ENCODE data around the gene RNF44. TPM values are rescaled to one million over a fixed set of nuclear protein-coding genes. Genes with fewer than 3 reads are reported as not detected.

RNF44 gene
- total and polyA plus RNA-seq, 2 experiments from 2014 or later: 2.1 to 2.9 TPM

GRCh38 chr5:176528301-176528700 is 8.9 kb downstream of the RNF44 start:
- Histone ChIP-seq H3K79me2 (ENCODE audit: insufficient read depth) (peaks cover 7% of the 10 kb centered on the region), H3K36me3 (ENCODE audit: low read depth) (no peaks in the 10 kb centered on the region), H3K9ac (no peak overlapping the region), H3K27me3 (replicated peaks; ENCODE audit: insufficient read depth) (no peaks in the 10 kb centered on the region), H3K9me3 (ENCODE audit: low read depth) (no peaks in the 10 kb centered on the region), H3K4me1 (ENCODE audit: insufficient read depth) (no peaks in the 10 kb centered on the region), H3F3A (ENCODE audit: insufficient read depth) (no peaks in the 10 kb centered on the region), H3K27ac (no peak overlapping the region), H3K4me2 (ENCODE audit: unreplicated experiment) (no peak overlapping the region), H3K4me3 (no peak overlapping the region), H3K9me2 (ENCODE audit: insufficient read depth) (no peaks in the 10 kb centered on the region), H4K20me1 (ENCODE audit: insufficient read depth) (no peaks in the 10 kb centered on the region), H2AFZ (no peak overlapping the region)
- WGBS, 2 experiments (ENCODE audit: low coverage in 1 of 2, low lambda C conversion rate in 2 of 2, missing lambda C conversion rate in 2 of 2): 73 to 75% methylated on average over 11 of the region's 11 CpGs
- DNase-seq: no peak
- in situ Hi-C loops (cut with MboI): no loop called here
- TF ChIP-seq EZH2 (IDR thresholded peaks at IDR 0.05; ENCODE audit: insufficient read depth, poor library complexity, severe bottlenecking) (no peak), EZH2phosphoT487 (IDR thresholded peaks at IDR 0.05; ENCODE audit: insufficient read depth, low read depth) (no peak)

GRCh38 chr5:176527246-176528222 is 9.7 kb downstream of the RNF44 start:
- no peak overlapping the region for H2AFZ ChIP-seq
- no peak overlapping the region for H3K4me2 ChIP-seq (ENCODE audit: unreplicated experiment)
- H3K9me3 ChIP-seq (ENCODE audit: low read depth): no peaks in the 10 kb centered on the region
- no peaks in the 10 kb centered on the region for H3K9me2 ChIP-seq (ENCODE audit: insufficient read depth)
- no peaks in the 10 kb centered on the region; the same call in 1 of the 2 replicates for H3F3A ChIP-seq (ENCODE audit: insufficient read depth)
- in situ Hi-C loops (cut with MboI): no loop called here
- DNase-seq: no peak
- H3K27ac ChIP-seq: no peak overlapping the region
- H3K27me3 ChIP-seq (replicated peaks; ENCODE audit: insufficient read depth): no peaks in the 10 kb centered on the region
- H4K20me1 ChIP-seq (ENCODE audit: insufficient read depth): no peaks in the 10 kb centered on the region
- H3K9ac ChIP-seq: no peak overlapping the region
- H3K4me3 ChIP-seq: no peak overlapping the region
- H3K36me3 ChIP-seq (ENCODE audit: low read depth): no peaks in the 10 kb centered on the region
- H3K79me2 ChIP-seq (ENCODE audit: insufficient read depth): no peaks in the 10 kb centered on the region
- WGBS, 2 experiments (ENCODE audit: low coverage in 1 of 2, low lambda C conversion rate in 2 of 2, missing lambda C conversion rate in 2 of 2): 89 to 92% methylated on average over 25 to 34 of the region's 34 CpGs
- TF ChIP-seq EZH2 (IDR thresholded peaks at IDR 0.05; ENCODE audit: insufficient read depth, poor library complexity, severe bottlenecking) (no peak), EZH2phosphoT487 (IDR thresholded peaks at IDR 0.05; ENCODE audit: insufficient read depth, low read depth) (no peak)
- H3K4me1 ChIP-seq (ENCODE audit: insufficient read depth): no peaks in the 10 kb centered on the region

GRCh38 chr5:176526462-176526861 is 10.7 kb downstream of the RNF44 start:
- H3K4me3 ChIP-seq: no peak overlapping the region
- H3K27ac ChIP-seq: no peak overlapping the region
- in situ Hi-C loops (cut with MboI): no loop called here
- no peaks in the 10 kb centered on the region for H3K4me1 ChIP-seq (ENCODE audit: insufficient read depth)
- TF ChIP-seq EZH2 (IDR thresholded peaks at IDR 0.05; ENCODE audit: insufficient read depth, poor library complexity, severe bottlenecking) (no peak), EZH2phosphoT487 (IDR thresholded peaks at IDR 0.05; ENCODE audit: insufficient read depth, low read depth) (no peak)
- no peak overlapping the region for H2AFZ ChIP-seq
- WGBS, 2 experiments (ENCODE audit: low coverage in 1 of 2, low lambda C conversion rate in 2 of 2, missing lambda C conversion rate in 2 of 2): 93 to 97% methylated on average over 9 of the region's 9 CpGs
- H3K9me3 ChIP-seq (ENCODE audit: low read depth): no peaks in the 10 kb centered on the region
- no peak for DNase-seq
- no peaks in the 10 kb centered on the region for H3K9me2 ChIP-seq (ENCODE audit: insufficient read depth)
- no peaks in the 10 kb centered on the region for H3K27me3 ChIP-seq (replicated peaks; ENCODE audit: insufficient read depth)
- H3F3A ChIP-seq (ENCODE audit: insufficient read depth): no peaks in the 10 kb centered on the region; the same call in 1 of the 2 replicates
- no peak overlapping the region for H3K4me2 ChIP-seq (ENCODE audit: unreplicated experiment)
- no peaks in the 10 kb centered on the region for H3K36me3 ChIP-seq (ENCODE audit: low read depth)
- no peaks in the 10 kb centered on the region for H3K79me2 ChIP-seq (ENCODE audit: insufficient read depth)
- no peaks in the 10 kb centered on the region for H4K20me1 ChIP-seq (ENCODE audit: insufficient read depth)
- no peak overlapping the region for H3K9ac ChIP-seq

GRCh38 chr5:176525677-176526076 is 11.5 kb downstream of the RNF44 start:
- H3K36me3 ChIP-seq (ENCODE audit: low read depth): no peaks in the 10 kb centered on the region
- no peaks in the 10 kb centered on the region for H3K27me3 ChIP-seq (replicated peaks; ENCODE audit: insufficient read depth)
- no peak overlapping the region for H2AFZ ChIP-seq
- TF ChIP-seq EZH2phosphoT487 (IDR thresholded peaks at IDR 0.05; ENCODE audit: insufficient read depth, low read depth): no peak
- no peak for TF ChIP-seq EZH2 (IDR thresholded peaks at IDR 0.05; ENCODE audit: insufficient read depth, poor library complexity, severe bottlenecking)
- no peaks in the 10 kb centered on the region; the same call in 1 of the 2 replicates for H3F3A ChIP-seq (ENCODE audit: insufficient read depth)
- no peaks in the 10 kb centered on the region for H3K9me3 ChIP-seq (ENCODE audit: low read depth)
- 97 to 98% methylated on average over 9 of the region's 9 CpGs for WGBS, 2 experiments (ENCODE audit: low coverage in 1 of 2, low lambda C conversion rate in 2 of 2, missing lambda C conversion rate in 2 of 2)
- H3K79me2 ChIP-seq (ENCODE audit: insufficient read depth): no peaks in the 10 kb centered on the region
- in situ Hi-C loops (cut with MboI): no loop called here
- H3K4me1 ChIP-seq (ENCODE audit: insufficient read depth): no peaks in the 10 kb centered on the region
- H3K4me3 ChIP-seq: no peak overlapping the region
- H3K27ac ChIP-seq: no peak overlapping the region
- no peak overlapping the region for H3K4me2 ChIP-seq (ENCODE audit: unreplicated experiment)
- no peak overlapping the region for H3K9ac ChIP-seq
- H4K20me1 ChIP-seq (ENCODE audit: insufficient read depth): no peaks in the 10 kb centered on the region
- no peak for DNase-seq
- no peaks in the 10 kb centered on the region for H3K9me2 ChIP-seq (ENCODE audit: insufficient read depth)
